ENCODE results near the gene MAJIN. TPM values are rescaled to one million over a fixed set of nuclear protein-coding genes. Genes with fewer than 3 reads are reported as not detected.

MAJIN gene
- total and polyA plus RNA-seq, 3 experiments from 2014 or later: not detected

- H3K36me3 Mint-ChIP-seq: peaks cover 7 to 42% (median 17%) of the 10 kb centered on the region in 3 donors
- ChIA-PET POLR2A (no interaction called here), CTCF (no interaction called here)
- H3K9me3 ChIP-seq (ENCODE audit: low read length): no peaks in the 10 kb centered on the region
- H3K4me3 ChIP-seq (ENCODE audit: low read length): no peak overlapping the region
- peaks cover 15% of the 10 kb centered on the region for H3K36me3 ChIP-seq (ENCODE audit: insufficient read depth, low read length)
- H3K4me3 Mint-ChIP-seq: no peak overlapping the region
- no peaks in the 10 kb centered on the region for H3K4me1 ChIP-seq (ENCODE audit: insufficient read depth, low read length)
- no peaks in the 10 kb centered on the region for H3K27me3 ChIP-seq (ENCODE audit: insufficient read depth, low read length, poor library complexity, severe bottlenecking)
- H3K27me3 Mint-ChIP-seq: peaks cover under 1 to 4% of the 10 kb centered on the region in 2 donors
- no peak for DNase-seq
- H3K4me1 Mint-ChIP-seq: no peaks in the 10 kb centered on the region
- H3K27ac Mint-ChIP-seq: no peak overlapping the region
- no peaks in the 10 kb centered on the region for H3K9me3 Mint-ChIP-seq
- H3K27ac ChIP-seq (ENCODE audit: low read depth, low read length): no peak overlapping the region
Measured at GRCh38 chr11:64934682-64935358, 37.1 kb downstream of the MAJIN start.

GRCh38 chr11:64933935-64934681, 37.8 kb downstream of the MAJIN start:
- no peaks in the 10 kb centered on the region for H3K9me3 ChIP-seq (ENCODE audit: low read length)
- H3K4me1 ChIP-seq (ENCODE audit: insufficient read depth, low read length): no peaks in the 10 kb centered on the region
- H3K4me3 ChIP-seq (ENCODE audit: low read length): no peak overlapping the region
- Mint-ChIP-seq H3K4me1 (no peaks in the 10 kb centered on the region), H3K36me3 (peaks cover 9 to 48% (median 17%) of the 10 kb centered on the region in 3 donors), H3K9me3 (no peaks in the 10 kb centered on the region), H3K27ac (peak overlapping the region in 2 of 8 donors; percentile 29 to 61), H3K27me3 (peaks cover 0 to 4% of the 10 kb centered on the region in 2 donors), H3K4me3 (no peak overlapping the region)
- H3K27ac ChIP-seq (ENCODE audit: low read depth, low read length): no peak overlapping the region
- POLR2A ChIA-PET: no interaction called here
- DNase-seq: no peak
- no peaks in the 10 kb centered on the region for H3K27me3 ChIP-seq (ENCODE audit: insufficient read depth, low read length, poor library complexity, severe bottlenecking)
- CTCF ChIA-PET: interaction anchor here (0.9 kb wide), 1 partner anchor 448 kb away, joined by 3 read pairs; no protein-coding TSS in a partner anchor
- peaks cover 15% of the 10 kb centered on the region for H3K36me3 ChIP-seq (ENCODE audit: insufficient read depth, low read length)

DNA sequence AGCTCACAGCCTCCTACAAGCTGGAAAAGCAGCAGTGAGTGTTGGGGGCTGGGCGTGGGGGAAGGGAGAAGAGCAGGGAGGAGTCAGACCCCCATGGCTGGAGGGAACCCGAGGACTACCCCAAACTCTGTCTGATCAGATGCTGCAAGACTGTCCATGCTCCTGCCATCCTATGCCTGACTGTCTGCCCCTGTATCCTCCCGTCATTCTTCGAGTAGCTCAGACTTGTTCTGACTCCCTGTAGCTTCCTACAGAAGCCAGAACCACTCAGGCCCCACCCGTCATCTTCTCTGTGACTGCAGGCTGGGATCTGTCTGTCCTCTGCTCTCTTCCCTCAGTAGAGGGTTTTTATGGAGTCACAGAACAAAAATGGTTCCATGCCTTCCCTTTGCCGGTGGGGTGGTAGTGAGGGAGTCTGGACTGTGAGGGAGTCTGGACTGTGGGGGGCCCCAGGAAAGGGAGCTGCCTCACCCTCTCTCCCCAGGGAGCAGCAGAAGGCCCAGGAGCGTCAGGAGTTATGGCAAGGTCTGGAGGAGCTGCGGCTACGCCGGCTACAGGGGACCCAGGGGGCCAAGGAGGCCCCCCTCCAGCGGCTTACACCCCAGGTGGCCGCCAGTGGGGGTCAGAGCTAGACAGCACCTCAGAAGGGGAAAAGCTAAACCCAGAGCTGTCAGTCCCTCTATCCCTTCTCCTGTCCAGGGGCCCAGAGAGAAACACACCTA, 38.5 kb downstream of the MAJIN start:
- H3K36me3 Mint-ChIP-seq: peaks cover 9 to 50% (median 15%) of the 10 kb centered on the region in 3 donors

GRCh38 chr11:64932324-64932723, 39.6 kb downstream of the MAJIN start:
- Mint-ChIP-seq H3K36me3 (peaks cover 9 to 56% (median 15%) of the 10 kb centered on the region in 3 donors), H3K27me3 (peaks cover 0 to 2% of the 10 kb centered on the region in 2 donors), H3K4me1 (no peaks in the 10 kb centered on the region), H3K4me3 (no peak overlapping the region), H3K27ac (no peak overlapping the region), H3K9me3 (no peaks in the 10 kb centered on the region)
- H3K4me3 ChIP-seq (ENCODE audit: low read length): no peak overlapping the region
- ChIA-PET CTCF (no interaction called here), POLR2A (interaction anchor here (0.5 to 0.6 kb wide), 2 partner anchors 123 to 762 kb away, joined by 3 to 7 read pairs; no protein-coding TSS in a partner anchor)
- no peaks in the 10 kb centered on the region for H3K27me3 ChIP-seq (ENCODE audit: insufficient read depth, low read length, poor library complexity, severe bottlenecking)
- H3K4me1 ChIP-seq (ENCODE audit: insufficient read depth, low read length): no peaks in the 10 kb centered on the region
- DNase-seq: no peak
- no peak overlapping the region for H3K27ac ChIP-seq (ENCODE audit: low read depth, low read length)
- H3K36me3 ChIP-seq (ENCODE audit: insufficient read depth, low read length): peaks cover 15% of the 10 kb centered on the region
- H3K9me3 ChIP-seq (ENCODE audit: low read length): no peaks in the 10 kb centered on the region

More for the DNA sequence above, 38.5 kb downstream of the MAJIN start:
- no peak for DNase-seq
- no peak overlapping the region for H3K4me3 Mint-ChIP-seq
- H3K4me1 ChIP-seq (ENCODE audit: insufficient read depth, low read length): no peaks in the 10 kb centered on the region
- H3K27ac ChIP-seq (ENCODE audit: low read depth, low read length): no peak overlapping the region
- ChIA-PET POLR2A (no interaction called here), CTCF (interaction anchor here (0.9 kb wide), 1 partner anchor 448 kb away, joined by 3 read pairs; no protein-coding TSS in a partner anchor)
- H3K4me1 Mint-ChIP-seq: no peaks in the 10 kb centered on the region
- H3K27ac Mint-ChIP-seq: peak overlapping the region in 2 of 8 donors; percentile 17 to 88
- H3K36me3 ChIP-seq (ENCODE audit: insufficient read depth, low read length): peaks cover 15% of the 10 kb centered on the region
- no peaks in the 10 kb centered on the region for H3K9me3 ChIP-seq (ENCODE audit: low read length)
- no peaks in the 10 kb centered on the region for H3K9me3 Mint-ChIP-seq
- H3K27me3 ChIP-seq (ENCODE audit: insufficient read depth, low read length, poor library complexity, severe bottlenecking): no peaks in the 10 kb centered on the region
- no peak overlapping the region for H3K4me3 ChIP-seq (ENCODE audit: low read length)
- peaks cover 0 to 4% of the 10 kb centered on the region in 2 donors for H3K27me3 Mint-ChIP-seq

GRCh38 chr11:64931290-64931689, 40.6 kb downstream of the MAJIN start:
- ChIA-PET CTCF (no interaction called here), POLR2A (no interaction called here)
- H3K36me3 Mint-ChIP-seq: peaks cover 9 to 62% (median 15%) of the 10 kb centered on the region in 3 donors
- DNase-seq: no peak
- H3K4me1 Mint-ChIP-seq: no peaks in the 10 kb centered on the region
- H3K27me3 Mint-ChIP-seq: no peaks in the 10 kb centered on the region
- no peak overlapping the region for H3K27ac Mint-ChIP-seq
- H3K9me3 ChIP-seq (ENCODE audit: low read length): no peaks in the 10 kb centered on the region
- no peaks in the 10 kb centered on the region for H3K27me3 ChIP-seq (ENCODE audit: insufficient read depth, low read length, poor library complexity, severe bottlenecking)
- H3K4me3 ChIP-seq (ENCODE audit: low read length): no peak overlapping the region
- H3K27ac ChIP-seq (ENCODE audit: low read depth, low read length): no peak overlapping the region
- H3K9me3 Mint-ChIP-seq: no peaks in the 10 kb centered on the region
- peaks cover 15% of the 10 kb centered on the region for H3K36me3 ChIP-seq (ENCODE audit: insufficient read depth, low read length)
- no peaks in the 10 kb centered on the region for H3K4me1 ChIP-seq (ENCODE audit: insufficient read depth, low read length)
- H3K4me3 Mint-ChIP-seq: no peak overlapping the region

DNA sequence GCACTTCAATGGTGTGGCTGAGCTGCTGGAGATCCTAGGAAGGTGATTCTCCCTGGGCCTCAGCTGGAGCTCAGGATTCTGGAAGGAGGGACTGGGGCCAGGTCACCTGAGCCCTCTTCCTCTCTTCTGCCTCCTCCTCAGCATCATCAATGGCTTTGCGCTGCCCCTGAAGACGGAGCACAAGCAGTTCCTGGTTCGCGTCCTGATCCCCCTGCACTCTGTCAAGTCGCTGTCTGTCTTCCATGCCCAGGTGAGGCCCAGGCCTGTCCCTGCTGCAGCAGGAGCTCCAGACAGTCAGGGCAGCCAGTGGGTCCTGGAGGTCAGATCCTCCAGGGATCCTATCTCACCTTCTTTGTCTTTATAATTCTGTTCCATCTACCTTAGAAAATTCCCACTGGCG, 41.6 kb downstream of the MAJIN start:
- Histone ChIP-seq H3K27me3 (ENCODE audit: insufficient read depth, low read length, poor library complexity, severe bottlenecking) (no peaks in the 10 kb centered on the region), H3K9me3 (ENCODE audit: low read length) (no peaks in the 10 kb centered on the region), H3K27ac (ENCODE audit: low read depth, low read length) (no peak overlapping the region), H3K4me1 (ENCODE audit: insufficient read depth, low read length) (peaks cover 4% of the 10 kb centered on the region), H3K4me3 (ENCODE audit: low read length) (no peak overlapping the region), H3K36me3 (ENCODE audit: insufficient read depth, low read length) (peaks cover 15% of the 10 kb centered on the region)
- no peak for DNase-seq
- POLR2A ChIA-PET: no interaction called here
- Mint-ChIP-seq H3K4me3 (no peak overlapping the region), H3K36me3 (peaks cover 9 to 63% (median 15%) of the 10 kb centered on the region in 3 donors), H3K9me3 (no peaks in the 10 kb centered on the region), H3K27ac (peak overlapping the region in 2 of 8 donors; percentile 45 to 56), H3K4me1 (peaks cover 0 to 1% (median under 1%) of the 10 kb centered on the region in 3 donors), H3K27me3 (no peaks in the 10 kb centered on the region)
- CTCF ChIA-PET: no interaction called here

- POLR2A ChIA-PET: no interaction called here
- no peak for DNase-seq
- Histone ChIP-seq H3K4me3 (ENCODE audit: low read length) (no peak overlapping the region), H3K36me3 (ENCODE audit: insufficient read depth, low read length) (peaks cover 15% of the 10 kb centered on the region), H3K27me3 (ENCODE audit: insufficient read depth, low read length, poor library complexity, severe bottlenecking) (no peaks in the 10 kb centered on the region), H3K4me1 (ENCODE audit: insufficient read depth, low read length) (peaks cover 9% of the 10 kb centered on the region), H3K9me3 (ENCODE audit: low read length) (no peaks in the 10 kb centered on the region), H3K27ac (ENCODE audit: low read depth, low read length) (no peak overlapping the region)
- Mint-ChIP-seq H3K4me3 (peak overlapping the region in 1 of 7 donors; percentile 48), H3K4me1 (peaks cover 0 to 7% (median 5%) of the 10 kb centered on the region in 3 donors), H3K36me3 (peaks cover 9 to 63% (median 15%) of the 10 kb centered on the region in 3 donors), H3K9me3 (no peaks in the 10 kb centered on the region), H3K27me3 (no peaks in the 10 kb centered on the region), H3K27ac (peak overlapping the region in 1 of 8 donors; percentile 45)
- CTCF ChIA-PET: interaction anchor here (0.9 kb wide), 1 partner anchor 55 kb away, joined by 3 read pairs; no protein-coding TSS in a partner anchor
Measured at GRCh38 chr11:64929625-64930024, 42.3 kb downstream of the MAJIN start.
